Heart left ventricle (tissue), 13 donors: Measurements from ENCODE around the gene RPS16.
"Not testable (repeated sequence)": the region's sequence is repeated elsewhere in the genome, so short reads cannot be mapped to it uniquely, and the experiment has no call there.

Experiments used
- CTCF ChIP-seq, 12 donors: fragments of 200-600 bp; sonication (generic) in 4 of 12; IDR thresholded peaks; one replicate each; pipeline versions ENCODE4 v1.5.0 to v1.8.0; 2018 to 2022; ENCODE audit warnings: antibody characterized with exemption in 12 of 12, mild to moderate bottlenecking in 5 of 12
- POLR2A ChIP-seq, 2 donors: fragments of 450-650 bp; IDR thresholded peaks; one replicate each; pipeline ENCODE4 v1.6.1; 2017; ENCODE audit warnings: antibody characterized with exemption in 2 of 2, mild to moderate bottlenecking in 2 of 2, moderate library complexity in 2 of 2
- donor health status: ischemic (EF 13 %, LVEDD 7.1; RV severe dilation, severe dysfunction).
- donor health status: DM: no; HTN: yes; CAD: no.
- donor health status: DM: no; HTN: no; CAD: no.
- donor health status: ischemic (EF 25% LVEDD 6.9; RV normal size, moderate dysfunction).
- donor health status: ischemic (EF 25% LVEDD 5.7; RV mildly dilated, moderate dysfunction).
- donor health status: ischemic (EF 35%, LVEDD 5.7; RV mildly dilated, moderate dysfunction).
- donor health status: nonischemic (EF 11% LVEDD 7.7; RV severe dilation, severe dysfunction).
- donor health status: DM: yes; HTN: yes; CAD: no.
- donor health status: PGD.
- donor health status: ischemic (EF 29% LVEDD 5.4; RV normal size, mild dysfunction).
- donor health status: nonischemic (EF 23%, LVEDD 6.1; RV moderate dilation, normal function).

- not testable (repeated sequence) for TF ChIP-seq CTCF, POLR2A (IDR thresholded peaks at IDR 0.05)
Measured at GRCh38 chr19:39451257-39451656, 15.5 kb upstream of the RPS16 start.
